Body of pancreas (tissue), 4 donors: Measurements from ENCODE around the gene GDF2. TPM values are rescaled to one million over a fixed set of nuclear protein-coding genes. Genes with fewer than 3 reads are reported as not detected.

Experiments
- ATAC-seq: fragments of 150-250 bp; one replicate; pipeline ENCODE4 v1.9.1; 2016
- DNase-seq, 4 donors: peaks; one replicate each; pipeline ENCODE4 v3.0.0-alpha.2; 2019
- H3K27ac ChIP-seq, 4 donors: fragments of 200-600 bp; sonication (generic); 1 replicate in 3 of 4; 2 replicates in 1 of 4; pipeline versions ENCODE4 v1.5.1 to v1.6.1; 2016 to 2019; ENCODE audit warnings: mild to moderate bottlenecking in 1 of 4, mixed read lengths in 1 of 4, moderate library complexity in 1 of 4
- H3K27me3 ChIP-seq, 2 donors: fragments of 200-600 bp; sonication (generic); one replicate each; pipeline ENCODE4 v1.6.0; 2016; ENCODE audit warnings: mild to moderate bottlenecking in 1 of 2
- H3K36me3 ChIP-seq, 2 donors: fragments of 200-600 bp; sonication (generic); replicated peaks in 1 of 2; 2 replicates each; pipeline ENCODE4 v1.5.1; 2016; ENCODE audit warnings: low read depth in 2 of 2; ENCODE audit not compliant: insufficient read depth in 1 of 2
- H3K4me1 ChIP-seq: fragments of 200-600 bp; sonication (generic); one replicate; pipeline ENCODE4 v1.6.0; 2016
- H3K4me3 ChIP-seq, 2 donors: fragments of 200-600 bp; sonication (generic); 1 replicate in 1 of 2; 2 replicates in 1 of 2; pipeline ENCODE4 v1.5.1; 2016 to 2019
- H3K9me3 ChIP-seq, 3 donors: fragments of 200-600 bp; sonication (generic); 1 replicate in 2 of 3; 2 replicates in 1 of 3; pipeline ENCODE4 v1.5.1; 2016
- POLR2A ChIP-seq, 3 donors: fragments of 450-650 bp; IDR thresholded peaks; one replicate each; pipeline ENCODE4 v1.6.1; 2016; ENCODE audit warnings: antibody characterized with exemption in 3 of 3, mild to moderate bottlenecking in 2 of 3
- WGBS, 2 donors: methylation state at CpG; one replicate each; pipeline ENCODE4 v1.1.5; 2017; 5-methylcytosine and 5-hydroxymethylcytosine counted together
- intact Hi-C: fragments of 100-400 bp; cut with DNase I; formaldehyde crosslinking; loops from one replicate; pipeline ENCODE4 v1.15.1; 2023
- total RNA-seq, 2 donors: library from RNA; depleted of rRNA; stranded (reverse); fragments of >200 nt; gene quantifications; one replicate each; pipeline ENCODE4 v1.1.0, GENCODE V29; 2016
- TF ChIP-seq, protein P1 (sequence below), 7 experiments: fragments of 450-650 bp in 4 of 7; fragments of 200-600 bp in 3 of 7; sonication (generic) in 3 of 7; IDR thresholded peaks; one replicate each; pipeline ENCODE4 v1.5.1; 2016 to 2019; ENCODE audit warnings: antibody characterized with exemption in 7 of 7

The GDF2 gene
- total RNA-seq, 2 donors from 2014 or later: not detected

- H3K9me3 ChIP-seq: no peaks in the 10 kb centered on the region
- H3K4me1 ChIP-seq: peaks cover 13% of the 10 kb centered on the region
- TF ChIP-seq, protein P1, sequence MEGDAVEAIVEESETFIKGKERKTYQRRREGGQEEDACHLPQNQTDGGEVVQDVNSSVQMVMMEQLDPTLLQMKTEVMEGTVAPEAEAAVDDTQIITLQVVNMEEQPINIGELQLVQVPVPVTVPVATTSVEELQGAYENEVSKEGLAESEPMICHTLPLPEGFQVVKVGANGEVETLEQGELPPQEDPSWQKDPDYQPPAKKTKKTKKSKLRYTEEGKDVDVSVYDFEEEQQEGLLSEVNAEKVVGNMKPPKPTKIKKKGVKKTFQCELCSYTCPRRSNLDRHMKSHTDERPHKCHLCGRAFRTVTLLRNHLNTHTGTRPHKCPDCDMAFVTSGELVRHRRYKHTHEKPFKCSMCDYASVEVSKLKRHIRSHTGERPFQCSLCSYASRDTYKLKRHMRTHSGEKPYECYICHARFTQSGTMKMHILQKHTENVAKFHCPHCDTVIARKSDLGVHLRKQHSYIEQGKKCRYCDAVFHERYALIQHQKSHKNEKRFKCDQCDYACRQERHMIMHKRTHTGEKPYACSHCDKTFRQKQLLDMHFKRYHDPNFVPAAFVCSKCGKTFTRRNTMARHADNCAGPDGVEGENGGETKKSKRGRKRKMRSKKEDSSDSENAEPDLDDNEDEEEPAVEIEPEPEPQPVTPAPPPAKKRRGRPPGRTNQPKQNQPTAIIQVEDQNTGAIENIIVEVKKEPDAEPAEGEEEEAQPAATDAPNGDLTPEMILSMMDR (IDR thresholded peaks at IDR 0.05): no peak
- no peak for TF ChIP-seq POLR2A (IDR thresholded peaks at IDR 0.05)
- H3K4me3 ChIP-seq: no peak overlapping the region
- ATAC-seq (no peak), DNase-seq (no peak)
- intact Hi-C loops: no loop called here
- H3K27me3 ChIP-seq: no peaks in the 10 kb centered on the region
- 86 to 90% methylated on average over 8 to 9 of the region's 9 CpGs for WGBS, 2 donors
- no peaks in the 10 kb centered on the region for H3K36me3 ChIP-seq
- H3K27ac ChIP-seq: no peak overlapping the region
These were observed 33.2 kb upstream of the GDF2 start for GRCh38 chr10:47288916-47289495.

- Histone ChIP-seq H3K27me3 (no peaks in the 10 kb centered on the region), H3K36me3 (no peaks in the 10 kb centered on the region), H3K4me3 (no peak overlapping the region), H3K4me1 (peaks cover 13% of the 10 kb centered on the region), H3K9me3 (no peaks in the 10 kb centered on the region), H3K27ac (no peak overlapping the region)
- 99 to 100% methylated on average over 5 to 6 of the region's 6 CpGs for WGBS, 2 donors
- no peak for TF ChIP-seq POLR2A (IDR thresholded peaks at IDR 0.05)
- TF ChIP-seq, protein P1 (IDR thresholded peaks at IDR 0.05): no peak
- intact Hi-C loops: no loop called here
- no peak for ATAC-seq
- DNase-seq: no peak
These were observed 32.3 kb upstream of the GDF2 start for GRCh38 chr10:47289921-47290320.

DNA sequence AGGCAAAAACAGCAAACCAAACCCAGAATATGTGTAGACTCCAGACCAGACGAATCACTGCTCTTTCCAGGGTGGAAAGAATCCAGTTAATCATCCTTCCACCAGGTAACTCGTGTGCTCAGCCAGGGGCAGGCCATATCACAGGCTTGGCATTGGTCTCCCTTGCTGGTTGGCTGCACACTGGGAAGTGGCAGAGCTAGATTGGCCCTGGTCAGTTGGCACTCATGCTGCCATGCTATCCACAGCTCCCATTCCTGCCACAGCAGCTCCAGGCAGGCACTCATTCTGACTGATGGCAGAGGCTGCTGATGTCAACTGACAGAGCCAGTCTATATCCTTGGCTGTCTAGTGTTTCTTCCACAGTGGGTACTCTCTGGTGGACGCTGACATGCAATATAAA is 31.9 kb upstream of the GDF2 start:
- 70 to 73% methylated on average over 3 of the region's 3 CpGs for WGBS, 2 donors
- Histone ChIP-seq H3K4me3 (no peak overlapping the region), H3K4me1 (peaks cover 13% of the 10 kb centered on the region), H3K9me3 (no peaks in the 10 kb centered on the region), H3K36me3 (no peaks in the 10 kb centered on the region), H3K27me3 (no peaks in the 10 kb centered on the region), H3K27ac (no peak overlapping the region)
- no peak for TF ChIP-seq POLR2A (IDR thresholded peaks at IDR 0.05)
- TF ChIP-seq, protein P1 (IDR thresholded peaks at IDR 0.05): no peak
- intact Hi-C loops: no loop called here
- no peak for DNase-seq
- ATAC-seq: no peak

GRCh38 chr10:47291682-47292081 is 30.6 kb upstream of the GDF2 start:
- no peaks in the 10 kb centered on the region for H3K36me3 ChIP-seq
- WGBS, 2 donors: 69 to 82% methylated on average over 3 of the region's 3 CpGs

More at GRCh38 chr10:47291682-47292081, 30.6 kb upstream of the GDF2 start:
- ATAC-seq (no peak), DNase-seq (no peak)
- intact Hi-C loops: no loop called here
- Histone ChIP-seq H3K4me3 (no peak overlapping the region), H3K9me3 (no peaks in the 10 kb centered on the region), H3K27ac (no peak overlapping the region), H3K27me3 (no peaks in the 10 kb centered on the region), H3K4me1 (peaks cover 11% of the 10 kb centered on the region)
- TF ChIP-seq POLR2A (IDR thresholded peaks at IDR 0.05): no peak
- TF ChIP-seq, protein P1 (IDR thresholded peaks at IDR 0.05): no peak
